Hematopoietic multipotent progenitor cell (in vitro differentiated cells): ENCODE data around the gene NLRP11. TPM values are rescaled to one million over a fixed set of nuclear protein-coding genes. Genes with fewer than 3 reads are reported as not detected.

Experiments
- DNase-seq, 3 donors: peaks; one replicate each; pipeline ENCODE4 v3.0.0-alpha.2; 2011 to 2015; ENCODE audit warnings: low read depth in 2 of 3, low spot score in 2 of 3
- total RNA-seq: library from RNA; depleted of rRNA; stranded (reverse); fragments of >200 nt; gene quantifications from one replicate; pipeline ENCODE4 v1.2.3, GENCODE V29; 2012

NLRP11 gene
- under 0.01 TPM for total RNA-seq

GRCh38 chr19:55831846-55832245 is at the start of gene NLRP11:
TSS of gene NLRP11 (minus strand) at chr19:55831999. CDS start at chr19:55818174, 13,825 bp downstream.
- DNase-seq = no peak

GRCh38 chr19:55877211-55877610 is 45.4 kb upstream of the NLRP11 start:
- no peak for DNase-seq

GRCh38 chr19:55870736-55871135 is 38.9 kb upstream of the NLRP11 start:
- no peak for DNase-seq

GRCh38 chr19:55867101-55867500 is 35.3 kb upstream of the NLRP11 start:
- DNase-seq = no peak

GRCh38 chr19:55866521-55866920 is 34.7 kb upstream of the NLRP11 start:
- DNase-seq = no peak

- DNase-seq = no peak
These were observed 27.2 kb upstream of the NLRP11 start for GRCh38 chr19:55858969-55859368.

GRCh38 chr19:55858401-55858800 is 26.6 kb upstream of the NLRP11 start:
- DNase-seq = no peak

- DNase-seq = no peak
These were observed 26.2 kb upstream of the NLRP11 start for GRCh38 chr19:55857974-55858373.

- DNase-seq = no peak
These were observed 25.4 kb upstream of the NLRP11 start for GRCh38 chr19:55857149-55857548.

- DNase-seq = no peak
These were observed 23.4 kb upstream of the NLRP11 start for GRCh38 chr19:55855160-55855559.

GRCh38 chr19:55838906-55839305 is 7.1 kb upstream of the NLRP11 start:
- no peak for DNase-seq

GRCh38 chr19:55838251-55838650 is 6.5 kb upstream of the NLRP11 start:
- DNase-seq = no peak

- DNase-seq = no peak
These were observed 4.5 kb upstream of the NLRP11 start, which contains the start of gene NLRP4 for GRCh38 chr19:55836340-55836739. TSS of gene NLRP4 (plus strand) at chr19:55836540. CDS start at chr19:55852081, 15,541 bp downstream.

- no peak for DNase-seq
These were observed 877 bp upstream of the NLRP11 start for GRCh38 chr19:55832676-55833075.

- no peak for DNase-seq
These were observed 1.1 kb downstream of the NLRP11 start for GRCh38 chr19:55830656-55831055.

GRCh38 chr19:55820037-55820436 is 11.8 kb downstream of the NLRP11 start:
- DNase-seq = no peak

- DNase-seq = no peak
These were observed 17.9 kb downstream of the NLRP11 start for GRCh38 chr19:55813906-55814305.

- DNase-seq = no peak
These were observed 19.4 kb downstream of the NLRP11 start for GRCh38 chr19:55812449-55812848.

GRCh38 chr19:55811340-55811739 is 20.5 kb downstream of the NLRP11 start:
- DNase-seq = no peak

GRCh38 chr19:55809381-55810058 is 22.3 kb downstream of the NLRP11 start:
- peak in 2 of 3 donors; percentile 66 to 73 for DNase-seq

GRCh38 chr19:55802281-55802680 is 29.5 kb downstream of the NLRP11 start:
- DNase-seq = no peak

- DNase-seq = no peak
These were observed 30.4 kb downstream of the NLRP11 start for GRCh38 chr19:55801416-55801815.

- DNase-seq = no peak
These were observed 36.8 kb downstream of the NLRP11 start for GRCh38 chr19:55795021-55795420.
